A549 (cell line): Measurements from ENCODE around the gene KRTAP10-8. TPM values are rescaled to one million over a fixed set of nuclear protein-coding genes. Genes with fewer than 3 reads are reported as not detected.

Experiments used
- ATAC-seq, 2 experiments: fragments of 200-7000 bp in 1 of 2; fragments of >200 bp in 1 of 2; cut with Nextera tagmentation in 1 of 2; cut with Tn5 transposase in 1 of 2; 3 replicates each; pipeline versions ENCODE4 v1.8.0 to v1.9.1; 2018 to 2020; ENCODE audit warnings: mild to moderate bottlenecking in 1 of 2, moderate library complexity in 1 of 2
- CTCF ChIA-PET: fragments of 300-600 bp; sonication (Branson Sonifier 250); formaldehyde crosslinking; extraction: SDS; loops from one replicate; lab custom pipeline; 2021; ENCODE audit warnings: antibody characterized with exemption, inconsistent platforms; lab: Yijun Ruan, JAX
- POLR2A ChIA-PET: fragments of 350-600 bp; formaldehyde crosslinking; extraction: SDS; loops from one replicate; lab custom pipeline; 2021; ENCODE audit warnings: antibody characterized with exemption, inconsistent platforms; lab: Yijun Ruan, JAX
- DNase-seq, 2 experiments: peaks; one replicate each; pipeline versions ENCODE4 v3.0.0 to v3.0.0-alpha.2; 2011 to 2016; ENCODE audit warnings: low read depth in 1 of 2, low spot score in 1 of 2
- FAIRE-seq: peaks from 2 replicates; lab custom pipeline; 2011; peaks lifted over from hg19 to GRCh38; lab: Jason Lieb, UNC
- H3K27ac ChIP-seq, 2 experiments: fragments of >200 bp; sonication (Bioruptor Twin); formaldehyde crosslinking; 3 replicates each; pipeline ENCODE4 v1.5.1; 2016 to 2017
- H3K4me1 ChIP-seq: fragments of >200 bp; sonication (Bioruptor Twin); formaldehyde crosslinking; 3 replicates; pipeline ENCODE4 v1.6.1; 2016
- H3K4me2 ChIP-seq: fragments of >200 bp; sonication (Bioruptor Twin); formaldehyde crosslinking; 3 replicates; pipeline ENCODE4 v1.6.1; 2016
- H3K4me3 ChIP-seq: fragments of >200 bp; sonication (Bioruptor Twin); formaldehyde crosslinking; 3 replicates; pipeline ENCODE4 v1.5.1; 2016
- H3K9me3 ChIP-seq: fragments of >200 bp; sonication (Bioruptor Twin); formaldehyde crosslinking; 3 replicates; pipeline ENCODE4 v1.6.1; 2016
- EHF ChIP-seq: fragments of 250-450 bp; sonication (Bioruptor Pico); IDR thresholded peaks from 2 replicates; pipeline ENCODE4 v1.5.0; 2020; ENCODE audit warnings: mild to moderate bottlenecking
- EHMT2 ChIP-seq: fragments of 200-600 bp; sonication (generic); IDR thresholded peaks from 2 replicates; pipeline ENCODE4 v1.6.1; 2016; ENCODE audit warnings: antibody characterized with exemption, low read depth, mild to moderate bottlenecking, moderate library complexity
- EP300 ChIP-seq, 2 experiments: fragments of >200 bp; sonication (Bioruptor Twin); formaldehyde crosslinking; IDR thresholded peaks; 2 replicates in 1 of 2; 3 replicates in 1 of 2; pipeline ENCODE4 v1.6.1; 2016 to 2017
- FOSB ChIP-seq: fragments of 250-450 bp; sonication (Bioruptor Pico); IDR thresholded peaks from 2 replicates; pipeline ENCODE4 v1.5.0; 2020; ENCODE audit warnings: mild to moderate bottlenecking, moderate library complexity
- FOSL2 ChIP-seq, 2 experiments: fragments of 450-650 bp in 1 of 2; fragments of >200 bp in 1 of 2; sonication (Bioruptor Twin) in 1 of 2; formaldehyde crosslinking; IDR thresholded peaks; 2 replicates each; pipeline versions ENCODE4 v1.5.0 to v1.6.1; 2016 to 2020; ENCODE audit warnings: mild to moderate bottlenecking in 1 of 2, moderate library complexity in 1 of 2
- GATA3 ChIP-seq: IDR thresholded peaks from 2 replicates; pipeline ENCODE4 v1.6.1; 2012; ENCODE audit warnings: borderline replicate concordance
- HEYL ChIP-seq: fragments of 250-450 bp; sonication (Bioruptor Pico); IDR thresholded peaks from 2 replicates; pipeline ENCODE4 v1.8.0; 2021; ENCODE audit warnings: mild to moderate bottlenecking, moderate library complexity
- HOXA7 ChIP-seq: fragments of 250-450 bp; sonication (Bioruptor Pico); IDR thresholded peaks from 2 replicates; pipeline ENCODE4 v1.5.0; 2020; ENCODE audit warnings: mild to moderate bottlenecking, moderate library complexity
- HOXB13 ChIP-seq: fragments of 250-450 bp; sonication (Bioruptor Pico); IDR thresholded peaks from 2 replicates; pipeline ENCODE4 v1.5.0; 2020; ENCODE audit warnings: low read depth, mild to moderate bottlenecking, moderate library complexity
- JUNB ChIP-seq: fragments of >200 bp; sonication (Bioruptor Twin); formaldehyde crosslinking; IDR thresholded peaks from 2 replicates; pipeline ENCODE4 v1.6.1; 2016
- MAX ChIP-seq: IDR thresholded peaks from 2 replicates; pipeline ENCODE4 v1.6.1; 2012
- MAZ ChIP-seq: fragments of 150-350 bp; IDR thresholded peaks from 2 replicates; pipeline ENCODE4 v1.6.1; 2014; ENCODE audit warnings: antibody characterized with exemption, low read depth, low read length, borderline replicate concordance
- MYC ChIP-seq: IDR thresholded peaks from 2 replicates; pipeline ENCODE4 v1.6.1; 2012; ENCODE audit warnings: mild to moderate bottlenecking, inconsistent platforms, low read length, improper control_type of control experiment, borderline replicate concordance
- NFE2L2 ChIP-seq: fragments of 150-350 bp; conservative IDR thresholded peaks from 2 replicates; pipeline ENCODE4 v1.6.1; 2014; ENCODE audit warnings: low read length
- NR3C1 ChIP-seq: fragments of >200 bp; sonication (Bioruptor Twin); formaldehyde crosslinking; IDR thresholded peaks from 3 replicates; pipeline ENCODE4 v1.6.1; 2017
- POLR2AphosphoS2 ChIP-seq: conservative IDR thresholded peaks from 2 replicates; pipeline ENCODE4 v1.6.1; 2012; ENCODE audit warnings: low read length, improper control_type of control experiment, inconsistent platforms
- RAD21 ChIP-seq, 2 experiments: fragments of >200 bp in 1 of 2; sonication (Bioruptor Twin) in 1 of 2; formaldehyde crosslinking in 1 of 2; IDR thresholded peaks in 1 of 2; conservative IDR thresholded peaks in 1 of 2; 2 replicates in 1 of 2; 3 replicates in 1 of 2; pipeline ENCODE4 v1.6.1; 2012 to 2018; ENCODE audit warnings: inconsistent platforms in 1 of 2
- RCOR1 ChIP-seq: fragments of 150-350 bp; IDR thresholded peaks from 2 replicates; pipeline ENCODE4 v1.6.1; 2014; ENCODE audit warnings: antibody characterized with exemption, low read length, low read depth
- ZSCAN20 ChIP-seq: fragments of 250-450 bp; sonication (Bioruptor Pico); IDR thresholded peaks from 2 replicates; pipeline ENCODE4 v1.8.0; 2022; ENCODE audit warnings: mild to moderate bottlenecking, moderate library complexity
- WGBS: methylation state at CpG from one replicate; pipeline ENCODE4 v1.1.6; 2017; ENCODE audit errors: missing lambda C conversion rate; 5-methylcytosine and 5-hydroxymethylcytosine counted together
- polyA plus RNA-seq, 4 experiments: library from polyadenylated mRNA; depleted of rRNA in 3 of 4; stranded (reverse); fragments of >200 nt; fragmentation: RNase III in 1 of 4; extraction: RNeasy Plus Mini Kit Qiagen cat#74134 plus additional on column Dnase treatment in 1 of 4; gene quantifications; 2 replicates in 3 of 4; 3 replicates in 1 of 4; pipeline ENCODE4 v1.2.3, GENCODE V29; 2011 to 2017
- TF ChIP-seq, protein P1 (sequence below): fragments of >200 bp; sonication (Bioruptor Twin); formaldehyde crosslinking; IDR thresholded peaks from 3 replicates; pipeline ENCODE4 v1.6.1; 2016
- TF ChIP-seq, protein P2 (sequence below): IDR thresholded peaks from 2 replicates; pipeline ENCODE4 v1.6.1; 2012

The KRTAP10-8 gene
- polyA plus RNA-seq, 2 of the 4 experiments (the other 2 are of a cell fraction) = not detected

DNA sequence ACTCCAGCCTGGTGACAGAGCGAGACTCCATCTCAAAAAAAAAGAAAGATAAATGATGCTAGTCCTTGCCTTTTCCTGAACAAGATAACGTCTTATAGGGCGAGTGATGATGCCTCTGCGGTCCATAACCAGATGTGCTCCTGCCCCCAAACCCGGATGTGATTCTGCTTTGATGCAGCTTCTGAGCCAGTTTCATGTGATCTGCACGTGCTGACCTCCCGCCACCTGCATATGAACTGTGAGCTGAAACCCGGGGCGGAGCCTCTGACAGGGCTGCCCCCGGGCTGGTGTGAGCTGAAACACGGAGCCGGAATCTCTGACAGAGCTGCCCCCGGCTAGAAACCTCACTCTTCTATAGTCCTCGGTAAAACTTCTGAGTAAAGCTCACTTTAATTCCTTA, 41.2 kb downstream of the KRTAP10-8 start:
- H3K4me2 ChIP-seq = no peak overlapping the region
- ChIA-PET CTCF (no interaction called here), POLR2A (no interaction called here)
- FAIRE-seq (no peak), DNase-seq (no peak), ATAC-seq (no peak)
- 55% methylated on average over 14 of the region's 14 CpGs for WGBS
- no peaks in the 10 kb centered on the region for H3K4me1 ChIP-seq
- no peak overlapping the region for H3K27ac ChIP-seq
- no peaks in the 10 kb centered on the region for H3K9me3 ChIP-seq
- no peak overlapping the region for H3K4me3 ChIP-seq
- TF ChIP-seq HOXA7 (CRISPR knock-in tag) = no peak
- no peak for TF ChIP-seq JUNB
- TF ChIP-seq HOXB13 = no peak
- no peak for TF ChIP-seq RCOR1
- no peak for TF ChIP-seq FOSB (CRISPR knock-in tag)
- TF ChIP-seq EP300 (IDR thresholded peaks at IDR 0.05) = no peak
- TF ChIP-seq NFE2L2 = no peak
- TF ChIP-seq ZSCAN20 (CRISPR knock-in tag) = no peak
- TF ChIP-seq MAX = no peak

- POLR2A ChIA-PET = no interaction called here
- Histone ChIP-seq H3K9me3 (no peaks in the 10 kb centered on the region), H3K27ac (no peak overlapping the region), H3K4me1 (no peaks in the 10 kb centered on the region)
- 64% methylated on average over 12 of the region's 17 CpGs for WGBS
- CTCF ChIA-PET = no interaction called here
- TF ChIP-seq, protein P1, sequence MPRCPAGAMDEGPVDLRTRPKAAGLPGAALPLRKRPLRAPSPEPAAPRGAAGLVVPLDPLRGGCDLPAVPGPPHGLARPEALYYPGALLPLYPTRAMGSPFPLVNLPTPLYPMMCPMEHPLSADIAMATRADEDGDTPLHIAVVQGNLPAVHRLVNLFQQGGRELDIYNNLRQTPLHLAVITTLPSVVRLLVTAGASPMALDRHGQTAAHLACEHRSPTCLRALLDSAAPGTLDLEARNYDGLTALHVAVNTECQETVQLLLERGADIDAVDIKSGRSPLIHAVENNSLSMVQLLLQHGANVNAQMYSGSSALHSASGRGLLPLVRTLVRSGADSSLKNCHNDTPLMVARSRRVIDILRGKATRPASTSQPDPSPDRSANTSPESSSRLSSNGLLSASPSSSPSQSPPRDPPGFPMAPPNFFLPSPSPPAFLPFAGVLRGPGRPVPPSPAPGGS = no peak
- TF ChIP-seq RAD21 (conservative IDR thresholded peaks at IDR 0.05 in 1 of 2, IDR thresholded peaks at IDR 0.05 in 1 of 2) (no peak), EP300 (IDR thresholded peaks at IDR 0.05) (no peak), MYC (no peak), EHF (CRISPR knock-in tag) (no peak), FOSB (CRISPR knock-in tag) (no peak), HEYL (CRISPR knock-in tag) (no peak), POLR2AphosphoS2 (no peak), NR3C1 (no peak), FOSL2 (IDR thresholded peaks at IDR 0.05) (no peak), FOSL2 (CRISPR knock-in tag; IDR thresholded peaks at IDR 0.05) (no peak)
- TF ChIP-seq, protein P2, sequence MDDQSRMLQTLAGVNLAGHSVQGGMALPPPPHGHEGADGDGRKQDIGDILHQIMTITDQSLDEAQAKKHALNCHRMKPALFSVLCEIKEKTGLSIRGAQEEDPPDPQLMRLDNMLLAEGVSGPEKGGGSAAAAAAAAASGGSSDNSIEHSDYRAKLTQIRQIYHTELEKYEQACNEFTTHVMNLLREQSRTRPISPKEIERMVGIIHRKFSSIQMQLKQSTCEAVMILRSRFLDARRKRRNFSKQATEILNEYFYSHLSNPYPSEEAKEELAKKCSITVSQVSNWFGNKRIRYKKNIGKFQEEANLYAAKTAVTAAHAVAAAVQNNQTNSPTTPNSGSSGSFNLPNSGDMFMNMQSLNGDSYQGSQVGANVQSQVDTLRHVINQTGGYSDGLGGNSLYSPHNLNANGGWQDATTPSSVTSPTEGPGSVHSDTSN = no peak
- TF ChIP-seq, all 56 proteins: peak for 0
- FAIRE-seq (no peak), DNase-seq (no peak), ATAC-seq (no peak)
- H3K4me3 ChIP-seq = no peak overlapping the region
- H3K4me2 ChIP-seq = no peak overlapping the region
Measured at GRCh38 chr21:44653656-44654575, 42.0 kb downstream of the KRTAP10-8 start.

DNA sequence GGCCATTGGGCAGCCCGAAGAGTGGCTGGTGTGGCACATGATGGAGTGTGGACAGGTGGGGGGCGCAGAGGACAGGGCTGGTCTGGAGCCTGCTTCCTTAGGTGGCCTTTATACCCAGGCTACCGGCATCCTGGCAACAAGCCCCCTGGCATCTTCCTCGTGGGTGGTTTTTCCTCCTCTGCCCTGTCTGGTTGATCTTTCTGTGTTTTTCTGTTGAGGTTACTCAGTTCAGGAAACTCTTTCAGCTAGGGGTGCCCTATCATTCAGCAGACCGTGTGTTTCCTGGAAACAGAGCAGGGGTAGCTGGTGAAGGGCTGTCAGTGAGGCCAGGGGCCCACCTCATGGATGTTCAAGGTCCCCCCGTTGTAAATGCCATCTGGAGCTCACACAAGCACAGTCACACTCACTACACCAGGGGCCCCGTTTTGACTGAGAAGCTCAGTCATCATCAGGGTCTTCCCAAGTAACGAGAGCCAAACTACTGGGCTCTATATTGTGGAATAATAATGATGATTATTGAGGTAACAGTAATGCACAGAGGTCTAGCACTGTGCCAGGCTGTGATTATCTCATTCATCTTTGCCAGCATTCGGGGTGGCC, 42.8 kb downstream of the KRTAP10-8 start, which contains the start of gene KRTAP12-4:
Gene KRTAP12-4, minus strand, starts transcription at position 84 of the 600 bp plus-strand sequence. Its CDS starts 45 bp downstream, at position 39.
- POLR2A ChIA-PET = no interaction called here
- 12% methylated on average over 6 of the region's 9 CpGs for WGBS
- CTCF ChIA-PET = no interaction called here

More for the DNA sequence above, 42.8 kb downstream of the KRTAP10-8 start, which contains the start of gene KRTAP12-4:
- no peak for DNase-seq
- TF ChIP-seq MAZ (no peak), EHMT2 (no peak), GATA3 (no peak), EP300 (IDR thresholded peaks at IDR 0.05) (no peak), EHF (CRISPR knock-in tag) (no peak)
- Histone ChIP-seq H3K4me2 (no peak within 1 kb of the TSS), H3K9me3 (no peaks in the 10 kb centered on the region), H3K4me3 (no peak within 1 kb of the TSS), H3K27ac (no peak within 1 kb of the TSS), H3K4me1 (no peaks in the 10 kb centered on the region)
- FAIRE-seq = no peak
- ATAC-seq = no peak
